Liver (tissue), 3 donors: ENCODE data around the gene SF1.

Experiments
- GABPA ChIP-seq, 2 donors: IDR thresholded peaks in 1 of 2; conservative IDR thresholded peaks in 1 of 2; 2 replicates each; pipeline ENCODE4 v1.6.1; 2016; ENCODE audit warnings: antibody characterized with exemption in 2 of 2, mild to moderate bottlenecking in 1 of 2, moderate library complexity in 1 of 2
- RAD21 ChIP-seq, 2 donors: IDR thresholded peaks; 2 replicates each; pipeline ENCODE4 v1.6.1; 2016; ENCODE audit warnings: antibody characterized with exemption in 2 of 2, mild to moderate bottlenecking in 2 of 2
- TF ChIP-seq, protein P1 (sequence below): fragments of 150-350 bp; IDR thresholded peaks from 2 replicates; pipeline ENCODE4 v1.5.1; 2017; ENCODE audit warnings: improper control_type of control experiment, low read depth, low read length; ENCODE audit not compliant: missing input control
- donor health status: healthy.
- donor health status: healthy.

DNA sequence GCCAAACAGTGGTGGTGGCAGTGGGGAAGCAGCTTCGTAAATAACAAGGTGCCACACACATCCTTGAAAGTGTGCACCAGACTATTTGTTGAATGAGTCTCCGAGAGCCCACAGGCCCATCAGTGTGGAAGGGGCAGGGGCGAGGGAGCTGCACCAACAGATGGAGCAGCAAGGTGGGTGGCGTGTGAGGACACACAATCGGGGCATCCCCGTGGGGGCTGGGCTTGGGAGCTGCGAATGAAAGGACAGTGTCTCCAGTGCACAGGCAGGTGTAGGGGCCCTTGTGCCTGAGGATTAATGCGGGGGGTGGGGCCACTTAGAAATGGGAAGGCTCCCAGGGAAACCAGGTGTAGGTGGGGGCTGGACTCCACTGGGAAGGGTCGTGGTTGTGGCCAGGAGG is 58.2 kb downstream of the SF1 start:
- TF ChIP-seq, protein P1, sequence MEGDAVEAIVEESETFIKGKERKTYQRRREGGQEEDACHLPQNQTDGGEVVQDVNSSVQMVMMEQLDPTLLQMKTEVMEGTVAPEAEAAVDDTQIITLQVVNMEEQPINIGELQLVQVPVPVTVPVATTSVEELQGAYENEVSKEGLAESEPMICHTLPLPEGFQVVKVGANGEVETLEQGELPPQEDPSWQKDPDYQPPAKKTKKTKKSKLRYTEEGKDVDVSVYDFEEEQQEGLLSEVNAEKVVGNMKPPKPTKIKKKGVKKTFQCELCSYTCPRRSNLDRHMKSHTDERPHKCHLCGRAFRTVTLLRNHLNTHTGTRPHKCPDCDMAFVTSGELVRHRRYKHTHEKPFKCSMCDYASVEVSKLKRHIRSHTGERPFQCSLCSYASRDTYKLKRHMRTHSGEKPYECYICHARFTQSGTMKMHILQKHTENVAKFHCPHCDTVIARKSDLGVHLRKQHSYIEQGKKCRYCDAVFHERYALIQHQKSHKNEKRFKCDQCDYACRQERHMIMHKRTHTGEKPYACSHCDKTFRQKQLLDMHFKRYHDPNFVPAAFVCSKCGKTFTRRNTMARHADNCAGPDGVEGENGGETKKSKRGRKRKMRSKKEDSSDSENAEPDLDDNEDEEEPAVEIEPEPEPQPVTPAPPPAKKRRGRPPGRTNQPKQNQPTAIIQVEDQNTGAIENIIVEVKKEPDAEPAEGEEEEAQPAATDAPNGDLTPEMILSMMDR = no peak
- TF ChIP-seq RAD21 (IDR thresholded peaks at IDR 0.05) (no peak), GABPA (IDR thresholded peaks at IDR 0.05 in 1 of 2, conservative IDR thresholded peaks at IDR 0.05 in 1 of 2) (no peak)
